Fibroblast of mammary gland (primary cell): Measurements from ENCODE around the gene CLSTN2.

Source experiments
- DNase-seq: peaks from one replicate; pipeline ENCODE4 v3.0.0-alpha.2; 2010; ENCODE audit warnings: low read depth
- H3K4me3 ChIP-seq: 2 replicates; pipeline ENCODE4 v1.5.1; 2011; ENCODE audit warnings: low read depth, mild to moderate bottlenecking, low read length, moderate library complexity; ENCODE audit not compliant: control insufficient read depth
- CTCF ChIP-seq: conservative IDR thresholded peaks from 2 replicates; pipeline ENCODE4 v1.5.1; 2011; ENCODE audit warnings: low read depth, low read length, inconsistent platforms; ENCODE audit not compliant: control insufficient read depth, insufficient read depth

The CLSTN2 gene

GRCh38 chr3:140443806-140444205, 508.8 kb downstream of the CLSTN2 start:
- no peak overlapping the region for H3K4me3 ChIP-seq
- DNase-seq, result no peak
- TF ChIP-seq CTCF, result no peak

DNA sequence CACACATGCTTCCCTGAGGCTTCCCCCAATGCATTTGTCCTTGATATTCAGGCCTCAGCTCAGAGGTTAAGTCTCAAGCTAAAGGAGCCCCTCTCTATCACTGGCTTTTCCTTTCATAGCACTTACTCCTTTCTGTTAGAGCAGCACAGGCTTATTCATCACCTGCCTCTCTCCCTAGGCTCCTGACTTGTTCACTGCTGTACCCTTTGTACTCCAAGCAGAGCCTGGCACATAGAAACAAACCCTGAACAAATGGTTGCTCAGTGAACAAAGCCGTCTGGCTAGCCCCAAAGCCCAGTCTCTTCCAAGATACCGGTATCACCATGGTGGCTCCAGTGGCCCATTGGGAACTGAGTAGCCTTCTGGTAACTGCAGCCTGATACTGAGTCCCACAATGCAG, 511.7 kb downstream of the CLSTN2 start:
- no peak for TF ChIP-seq CTCF
- H3K4me3 ChIP-seq, result no peak overlapping the region
- DNase-seq, result no peak

- H3K4me3 ChIP-seq, result no peak overlapping the region
- no peak for TF ChIP-seq CTCF
- DNase-seq, result peak; percentile 47
Measured at GRCh38 chr3:140447136-140447535, 512.2 kb downstream of the CLSTN2 start.

DNA sequence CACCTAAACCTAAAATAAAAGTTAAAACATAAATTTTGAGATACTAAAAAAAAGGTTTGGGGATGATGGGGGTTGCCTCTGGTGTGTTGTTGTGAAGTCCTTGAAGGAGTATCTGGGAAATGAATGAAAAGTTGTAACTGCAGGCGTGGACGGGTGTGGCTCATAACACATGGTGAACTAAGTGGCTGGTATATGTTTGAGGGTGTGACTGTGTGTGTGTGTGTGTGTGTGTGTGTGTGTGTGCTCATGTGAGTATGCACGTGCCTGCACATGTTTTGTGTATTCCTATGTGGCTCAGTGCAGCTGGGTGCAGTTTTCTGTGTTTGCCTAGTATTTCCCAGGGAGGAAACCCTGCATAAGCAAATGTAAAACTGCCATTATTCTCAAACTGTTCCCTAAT, 513.0 kb downstream of the CLSTN2 start:
- no peak for TF ChIP-seq CTCF
- DNase-seq, result no peak
- H3K4me3 ChIP-seq, result no peak overlapping the region

DNA sequence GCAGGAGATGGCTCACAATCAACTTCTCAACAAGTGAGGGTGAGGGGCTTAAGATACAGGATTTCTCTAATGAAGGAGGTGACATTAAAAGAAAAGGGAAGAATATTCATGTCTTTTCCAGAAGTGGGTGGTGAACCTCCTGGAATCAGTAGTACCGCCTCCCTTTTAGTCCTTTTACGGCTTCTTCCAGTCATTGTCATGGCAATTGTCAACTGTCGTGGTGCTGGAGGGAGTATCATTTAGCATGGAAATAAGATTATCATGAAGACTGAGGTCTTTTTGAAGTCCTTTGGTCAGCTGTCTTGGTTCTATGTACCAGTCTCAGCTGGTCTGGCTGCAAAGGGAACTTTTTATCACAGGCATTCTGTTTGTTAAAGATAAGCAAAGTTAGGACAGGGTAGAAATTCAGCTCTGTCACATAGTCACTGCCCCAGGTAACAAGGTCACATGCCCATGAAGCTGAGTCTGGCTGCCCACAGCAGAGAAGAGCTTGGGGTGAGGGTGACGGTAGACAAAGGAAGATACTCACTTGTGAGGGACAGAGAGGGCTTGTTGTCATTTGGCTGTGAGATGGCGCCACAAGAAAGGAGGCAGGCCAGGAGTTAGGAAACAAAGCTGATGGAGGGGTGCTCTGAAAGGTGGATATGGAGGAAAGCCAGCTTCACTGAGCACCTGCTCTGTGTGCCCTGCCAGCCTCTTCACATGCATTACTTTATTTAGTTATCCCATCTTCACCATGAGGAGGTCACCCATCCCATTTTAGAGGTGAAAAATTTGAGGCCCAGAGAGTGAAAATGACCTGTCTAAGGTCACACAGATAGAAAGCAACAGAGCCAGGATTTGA, 514.6 kb downstream of the CLSTN2 start:
- no peak for TF ChIP-seq CTCF

GRCh38 chr3:140453750-140454149, 518.8 kb downstream of the CLSTN2 start:
- H3K4me3 ChIP-seq, result no peak overlapping the region
- no peak for DNase-seq
- no peak for TF ChIP-seq CTCF

More for the DNA sequence above, 514.6 kb downstream of the CLSTN2 start:
- no peak for DNase-seq
- no peak overlapping the region for H3K4me3 ChIP-seq
